IPS-NIHi7 (cell line): ENCODE measurements around the gene HINFP.

Source experiments
- DNase-seq: peaks from one replicate; pipeline ENCODE4 v3.0.0; 2012; ENCODE audit warnings: mixed read lengths; ENCODE audit errors: extremely low spot score

Gene HINFP, protein sequence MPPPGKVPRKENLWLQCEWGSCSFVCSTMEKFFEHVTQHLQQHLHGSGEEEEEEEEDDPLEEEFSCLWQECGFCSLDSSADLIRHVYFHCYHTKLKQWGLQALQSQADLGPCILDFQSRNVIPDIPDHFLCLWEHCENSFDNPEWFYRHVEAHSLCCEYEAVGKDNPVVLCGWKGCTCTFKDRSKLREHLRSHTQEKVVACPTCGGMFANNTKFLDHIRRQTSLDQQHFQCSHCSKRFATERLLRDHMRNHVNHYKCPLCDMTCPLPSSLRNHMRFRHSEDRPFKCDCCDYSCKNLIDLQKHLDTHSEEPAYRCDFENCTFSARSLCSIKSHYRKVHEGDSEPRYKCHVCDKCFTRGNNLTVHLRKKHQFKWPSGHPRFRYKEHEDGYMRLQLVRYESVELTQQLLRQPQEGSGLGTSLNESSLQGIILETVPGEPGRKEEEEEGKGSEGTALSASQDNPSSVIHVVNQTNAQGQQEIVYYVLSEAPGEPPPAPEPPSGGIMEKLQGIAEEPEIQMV

DNA sequence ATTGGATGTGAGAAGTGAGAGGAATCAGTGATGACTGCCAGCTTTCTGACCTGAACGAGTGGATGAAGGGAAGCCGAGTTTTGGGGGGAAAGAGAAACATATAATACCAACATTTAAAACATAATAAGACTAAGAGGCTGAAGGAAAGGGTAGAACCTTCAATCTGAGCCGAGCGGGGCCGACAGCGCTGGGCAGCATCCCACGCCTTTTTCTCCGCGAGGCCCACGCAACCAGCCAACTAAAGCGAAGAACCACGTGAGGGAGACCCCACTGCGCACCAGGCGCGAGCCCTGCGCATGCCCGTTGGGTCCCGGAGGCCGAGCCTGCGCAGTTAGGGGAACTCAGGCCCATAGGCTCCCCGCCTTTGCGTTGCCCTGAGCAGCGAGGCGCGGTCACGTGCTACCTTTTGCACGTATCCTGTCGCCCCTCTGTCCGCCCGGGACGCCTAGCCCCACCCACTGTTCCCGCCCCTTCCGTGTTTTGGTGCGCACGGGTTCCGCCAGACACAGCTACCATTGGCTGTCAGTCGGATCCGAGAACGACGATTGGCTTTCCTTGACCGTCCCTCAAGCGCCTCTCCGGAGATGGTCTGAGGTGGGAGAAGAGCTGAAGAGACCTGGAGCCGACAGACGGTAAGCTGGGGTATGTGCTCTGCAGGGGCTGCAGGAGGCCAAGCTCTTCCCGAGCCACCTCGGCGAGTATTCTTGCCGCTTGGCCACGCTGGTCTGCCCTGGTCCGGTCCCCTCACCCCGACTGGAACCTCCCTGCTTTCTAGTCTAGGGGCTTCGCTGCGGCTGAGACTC, at the start of gene HINFP:
Gene HINFP, plus strand, starts transcription at position 573 of the 803 bp plus-strand sequence. CDS start 5,365 bp downstream, outside the sequence.
- peak; percentile 100 for DNase-seq

DNA sequence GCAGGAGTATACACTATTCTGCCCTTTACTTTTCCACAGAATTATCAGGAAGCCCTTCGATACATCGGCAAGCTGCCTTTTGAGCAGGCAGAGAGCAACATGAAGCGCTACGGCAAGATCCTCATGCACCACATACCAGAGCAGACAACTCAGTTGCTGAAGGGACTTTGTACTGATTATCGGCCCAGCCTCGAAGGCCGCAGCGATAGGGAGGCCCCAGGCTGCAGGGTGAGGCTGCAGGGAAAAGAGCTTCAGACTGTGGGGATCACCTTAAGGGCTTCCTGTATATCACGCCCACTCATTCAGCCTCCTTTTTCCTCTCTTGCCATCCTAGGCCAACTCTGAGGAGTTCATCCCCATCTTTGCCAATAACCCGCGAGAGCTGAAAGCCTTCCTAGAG, 43.5 kb upstream of the HINFP start:
- DNase-seq, result no peak

DNA sequence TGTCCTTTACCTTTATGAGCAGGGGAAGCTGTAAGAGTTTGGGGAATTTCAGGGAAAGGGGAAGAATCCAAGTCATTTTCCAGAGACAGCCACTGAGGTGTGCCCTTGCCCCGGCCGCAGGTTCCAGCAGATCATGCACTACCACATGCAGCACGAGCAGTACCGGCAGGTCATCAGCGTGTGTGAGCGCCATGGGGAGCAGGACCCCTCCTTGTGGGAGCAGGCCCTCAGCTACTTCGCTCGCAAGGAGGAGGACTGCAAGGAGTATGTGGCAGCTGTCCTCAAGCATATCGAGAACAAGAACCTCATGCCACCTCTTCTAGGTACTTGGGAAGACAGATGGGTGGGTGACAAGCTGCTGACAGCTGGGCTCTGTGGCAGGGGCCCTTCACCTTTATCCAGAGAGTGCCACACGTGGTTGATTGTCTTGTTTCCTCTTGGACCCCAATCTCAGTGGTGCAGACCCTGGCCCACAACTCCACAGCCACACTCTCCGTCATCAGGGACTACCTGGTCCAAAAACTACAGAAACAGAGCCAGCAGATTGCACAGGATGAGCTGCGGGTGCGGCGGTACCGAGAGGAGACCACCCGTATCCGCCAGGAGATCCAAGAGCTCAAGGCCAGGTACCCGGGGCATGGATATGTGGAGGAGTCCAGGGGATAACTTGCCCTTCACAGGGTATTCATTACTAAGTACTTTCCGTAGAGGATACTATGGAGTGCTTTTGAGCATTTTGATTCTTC, 42.5 kb upstream of the HINFP start:
- DNase-seq, result no peak

DNA sequence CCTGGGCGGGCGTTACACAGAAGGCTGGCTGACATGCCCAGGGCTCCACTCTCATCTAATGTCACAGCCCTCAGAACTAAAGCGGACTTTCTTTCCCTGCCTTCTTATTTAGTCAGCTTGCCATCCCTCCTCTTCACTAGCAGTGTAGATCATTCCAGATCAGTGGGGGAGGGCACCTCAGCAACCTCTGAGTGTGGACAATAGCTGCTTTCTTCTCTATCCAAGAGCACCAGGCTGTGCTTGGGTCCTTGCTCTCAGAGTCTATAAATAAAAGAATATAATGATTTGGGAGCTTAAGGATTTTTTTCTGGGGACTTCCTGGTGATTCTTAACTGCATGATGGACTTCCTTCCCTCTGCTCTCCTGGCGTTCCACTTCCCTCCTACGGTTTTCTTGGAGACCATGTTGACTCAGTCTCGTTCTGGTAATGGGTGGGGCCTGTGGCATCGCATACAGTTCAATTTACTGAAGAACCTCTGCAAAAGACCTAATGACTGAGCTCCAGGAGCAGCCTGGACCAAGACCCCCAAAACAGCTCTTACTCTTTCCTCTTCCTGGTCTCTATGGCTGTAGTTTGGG, 39.6 kb upstream of the HINFP start:
- DNase-seq, result no peak

DNA sequence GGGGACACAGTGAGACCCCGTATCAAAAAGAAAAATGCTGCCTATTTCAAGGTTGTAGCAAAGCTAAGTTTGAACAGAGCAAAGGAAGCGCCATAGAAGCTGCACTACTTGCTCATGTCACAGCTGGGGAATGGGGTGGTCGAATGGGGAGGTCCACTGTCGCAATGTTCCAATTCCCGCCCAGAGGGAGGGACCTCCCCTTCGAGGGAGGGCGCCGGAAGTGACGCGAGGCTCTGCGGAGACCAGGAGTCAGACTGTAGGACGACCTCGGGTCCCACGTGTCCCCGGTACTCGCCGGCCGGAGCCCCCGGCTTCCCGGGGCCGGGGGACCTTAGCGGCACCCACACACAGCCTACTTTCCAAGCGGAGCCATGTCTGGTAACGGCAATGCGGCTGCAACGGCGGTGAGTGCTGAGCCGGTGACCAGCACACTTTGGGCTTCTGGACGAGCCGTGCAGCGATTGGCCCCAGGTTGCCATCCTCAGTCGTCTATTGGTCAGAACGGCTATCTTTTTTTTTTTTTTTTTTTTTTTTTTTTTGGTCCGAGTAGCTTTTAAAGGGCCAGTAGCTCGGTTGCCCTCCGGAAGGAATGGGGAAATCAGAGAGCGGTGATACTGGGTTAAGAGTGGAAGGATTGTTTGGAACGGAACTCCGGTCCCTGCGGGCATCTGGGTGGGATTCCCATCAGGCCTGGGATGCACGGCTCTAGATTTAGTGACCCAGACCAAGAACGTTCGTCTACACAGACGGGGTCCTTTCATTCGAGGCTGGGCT, 36.5 kb upstream of the HINFP start, which contains the start of gene HMBS:
Gene HMBS, plus strand, starts transcription at position 219 of the 774 bp plus-strand sequence. Its CDS starts 153 bp downstream, at position 372.
- DNase-seq, result peak; percentile 95

DNA sequence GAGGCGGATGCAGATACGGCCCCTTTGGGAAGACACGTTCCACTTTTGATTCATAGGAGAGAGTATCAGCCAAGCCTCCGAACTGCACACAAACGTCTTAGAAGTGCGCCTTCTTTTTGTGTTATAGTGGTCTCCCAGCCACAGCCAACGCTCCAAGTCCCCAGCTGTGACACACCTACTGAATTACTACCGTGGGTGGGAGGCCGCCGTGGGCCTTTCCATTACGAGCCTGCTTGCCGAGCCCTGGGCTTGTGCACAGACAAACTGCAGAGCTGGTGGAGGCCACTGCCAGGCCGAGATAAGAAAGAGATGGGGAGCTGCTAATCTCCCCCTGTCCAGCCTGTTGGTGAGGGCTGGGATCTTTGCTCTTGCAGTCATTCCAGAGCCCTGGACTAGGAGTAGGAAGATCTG, 35.9 kb upstream of the HINFP start:
- no peak for DNase-seq

DNA sequence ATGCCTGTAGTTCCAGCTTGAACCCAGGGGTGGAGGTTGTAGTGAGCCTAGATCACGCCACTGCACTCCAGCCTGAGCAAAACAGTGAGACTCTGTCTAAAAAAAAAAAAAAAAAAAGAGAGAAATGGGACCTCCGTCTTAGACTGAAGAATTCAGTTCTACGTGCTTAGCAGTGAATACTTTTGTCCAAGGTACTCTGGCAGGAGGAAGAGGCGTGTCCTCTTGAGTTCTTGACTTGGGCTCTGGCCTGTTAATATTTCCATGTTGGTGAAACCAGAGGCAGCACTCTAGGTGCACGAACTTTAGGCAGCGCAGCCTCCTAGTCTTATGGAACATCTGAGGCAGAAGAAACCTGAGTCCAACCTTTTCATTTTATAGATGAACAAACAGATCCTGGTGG, 34.3 kb upstream of the HINFP start:
- DNase-seq, result no peak

DNA sequence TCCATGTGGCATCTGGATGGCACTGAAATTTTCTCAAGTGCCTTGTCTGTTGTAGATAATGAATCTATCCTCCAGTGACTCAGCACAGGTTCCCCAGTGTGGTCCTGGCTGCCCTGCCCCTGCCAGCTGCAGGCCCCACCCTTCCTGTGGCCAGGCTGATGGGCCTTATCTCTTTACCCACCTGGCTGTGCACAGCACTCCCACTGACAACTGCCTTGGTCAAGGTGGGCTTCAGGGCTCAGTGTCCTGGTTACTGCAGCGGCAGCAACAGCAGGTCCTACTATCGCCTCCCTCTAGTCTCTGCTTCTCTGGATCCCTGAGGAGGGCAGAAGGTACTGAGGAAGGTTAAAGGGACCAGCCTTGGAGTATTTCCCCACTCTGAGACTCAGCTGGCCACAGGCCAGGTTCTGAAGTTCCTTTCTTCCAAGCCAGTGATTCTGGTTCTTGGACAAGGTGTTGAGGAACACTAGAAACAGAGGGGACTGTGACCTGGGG, 33.6 kb upstream of the HINFP start:
- DNase-seq, result no peak

DNA sequence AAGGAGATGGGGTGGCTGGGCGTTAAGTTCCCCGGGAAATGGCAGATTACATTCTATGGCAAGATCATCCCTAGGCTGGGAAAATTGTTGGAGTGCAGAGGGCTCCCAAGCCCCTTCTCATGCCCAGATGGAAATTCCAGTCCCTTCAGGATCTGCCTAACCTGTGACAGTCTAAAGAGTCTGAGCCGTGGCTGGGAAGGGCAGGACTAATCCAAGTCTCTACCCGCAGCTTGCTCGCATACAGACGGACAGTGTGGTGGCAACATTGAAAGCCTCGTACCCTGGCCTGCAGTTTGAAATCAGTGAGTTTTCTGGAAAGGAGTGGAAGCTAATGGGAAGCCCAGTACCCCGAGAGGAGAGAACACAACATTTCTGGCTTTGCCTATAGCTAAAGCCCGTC, 33.0 kb upstream of the HINFP start:
- DNase-seq, result no peak

DNA sequence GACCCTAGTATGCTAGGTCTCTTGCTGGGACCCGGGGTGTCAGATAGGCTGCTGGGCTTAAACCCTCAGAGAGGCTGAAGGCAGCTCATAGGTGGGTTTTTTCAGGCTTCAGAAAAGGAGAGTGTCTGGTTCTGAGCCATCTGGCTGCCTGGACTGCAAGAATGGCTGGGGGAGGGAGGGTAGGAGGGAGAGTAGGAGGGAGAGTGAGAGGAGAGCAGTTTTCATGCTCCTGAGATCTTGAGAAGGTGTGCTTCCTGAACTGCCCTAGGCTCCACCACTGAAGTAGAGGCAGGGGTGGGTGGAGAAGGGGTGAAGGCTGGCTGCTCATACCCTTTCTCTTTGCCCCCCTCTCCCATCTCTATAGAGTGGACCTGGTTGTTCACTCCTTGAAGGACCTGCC, 32.1 kb upstream of the HINFP start:
- no peak for DNase-seq

DNA sequence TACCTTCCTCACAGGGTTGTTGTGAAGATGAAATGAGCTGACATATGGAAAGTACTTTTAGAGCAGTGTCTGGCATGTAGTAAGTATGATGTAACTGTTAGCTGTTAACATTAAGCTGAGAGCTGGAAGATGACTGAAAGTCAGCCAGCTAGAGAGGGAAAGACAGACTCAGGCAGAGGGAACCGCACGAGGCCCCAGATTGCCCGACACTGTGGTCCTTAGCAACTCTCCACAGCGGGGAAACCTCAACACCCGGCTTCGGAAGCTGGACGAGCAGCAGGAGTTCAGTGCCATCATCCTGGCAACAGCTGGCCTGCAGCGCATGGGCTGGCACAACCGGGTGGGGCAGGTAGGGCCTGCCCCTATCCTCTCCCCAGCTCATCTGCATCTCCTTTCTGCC, 30.2 kb upstream of the HINFP start:
- DNase-seq, result no peak

DNA sequence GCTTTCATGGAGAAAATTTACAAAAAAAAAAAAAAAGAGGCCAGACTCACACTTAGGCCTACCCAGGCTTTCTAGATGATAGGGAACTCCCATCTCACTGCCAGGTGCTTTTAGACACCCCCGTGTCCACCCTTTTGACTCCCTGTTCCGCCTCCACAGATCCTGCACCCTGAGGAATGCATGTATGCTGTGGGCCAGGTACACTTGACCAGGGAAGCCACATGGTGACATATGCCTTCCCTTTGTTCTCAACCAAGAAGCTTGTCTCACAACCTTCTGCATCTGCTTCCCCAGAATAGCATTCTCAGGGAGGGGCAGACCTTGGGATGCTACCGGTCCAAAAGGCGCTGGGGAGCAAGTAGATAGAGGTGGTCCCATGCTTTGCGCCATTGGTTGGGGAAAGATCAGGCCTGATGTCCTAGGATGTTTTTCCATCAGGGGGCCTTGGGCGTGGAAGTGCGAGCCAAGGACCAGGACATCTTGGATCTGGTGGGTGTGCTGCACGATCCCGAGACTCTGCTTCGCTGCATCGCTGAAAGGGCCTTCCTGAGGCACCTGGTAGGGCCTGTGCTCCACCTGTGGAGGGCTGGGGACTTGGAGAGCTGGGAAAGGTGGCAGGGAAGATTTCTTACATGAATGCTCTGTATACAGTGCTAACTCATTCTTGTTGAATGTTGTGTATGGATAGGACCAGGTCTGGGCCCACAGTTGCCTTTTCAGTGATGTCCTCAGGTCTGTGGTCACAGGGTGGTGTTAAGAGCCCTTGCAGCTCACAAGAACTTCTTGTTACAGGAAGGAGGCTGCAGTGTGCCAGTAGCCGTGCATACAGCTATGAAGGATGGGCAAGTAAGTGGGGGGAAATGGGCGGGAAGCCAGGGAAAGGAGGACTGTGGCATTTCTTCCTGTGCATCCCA, 29.2 kb upstream of the HINFP start:
- no peak for DNase-seq

DNA sequence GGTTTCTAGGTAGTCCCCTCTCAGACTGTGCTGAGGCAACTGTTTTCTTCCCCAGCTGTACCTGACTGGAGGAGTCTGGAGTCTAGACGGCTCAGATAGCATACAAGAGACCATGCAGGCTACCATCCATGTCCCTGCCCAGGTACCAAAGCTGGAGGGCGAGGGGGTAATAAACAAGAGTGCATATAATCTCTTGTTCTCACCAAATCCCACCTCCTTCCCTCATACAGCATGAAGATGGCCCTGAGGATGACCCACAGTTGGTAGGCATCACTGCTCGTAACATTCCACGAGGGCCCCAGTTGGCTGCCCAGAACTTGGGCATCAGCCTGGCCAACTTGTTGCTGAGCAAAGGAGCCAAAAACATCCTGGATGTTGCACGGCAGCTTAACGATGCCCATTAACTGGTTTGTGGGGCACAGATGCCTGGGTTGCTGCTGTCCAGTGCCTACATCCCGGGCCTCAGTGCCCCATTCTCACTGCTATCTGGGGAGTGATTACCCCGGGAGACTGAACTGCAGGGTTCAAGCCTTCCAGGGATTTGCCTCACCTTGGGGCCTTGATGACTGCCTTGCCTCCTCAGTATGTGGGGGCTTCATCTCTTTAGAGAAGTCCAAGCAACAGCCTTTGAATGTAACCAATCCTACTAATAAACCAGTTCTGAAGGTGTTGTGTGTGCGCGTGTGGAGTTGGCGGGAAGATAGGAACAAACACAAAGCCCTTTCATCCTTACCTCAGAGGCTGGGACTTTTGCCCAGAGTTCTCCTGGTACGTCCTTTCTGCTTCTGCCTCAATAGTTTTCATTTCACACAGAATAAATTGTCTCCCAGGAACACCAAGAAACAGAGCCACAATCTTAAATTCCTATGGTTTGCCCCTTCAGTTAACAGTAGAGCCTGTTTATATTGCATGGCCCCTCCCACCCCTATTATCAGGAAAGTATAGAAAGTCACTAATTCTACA, 28.2 kb upstream of the HINFP start:
- DNase-seq, result no peak

DNA sequence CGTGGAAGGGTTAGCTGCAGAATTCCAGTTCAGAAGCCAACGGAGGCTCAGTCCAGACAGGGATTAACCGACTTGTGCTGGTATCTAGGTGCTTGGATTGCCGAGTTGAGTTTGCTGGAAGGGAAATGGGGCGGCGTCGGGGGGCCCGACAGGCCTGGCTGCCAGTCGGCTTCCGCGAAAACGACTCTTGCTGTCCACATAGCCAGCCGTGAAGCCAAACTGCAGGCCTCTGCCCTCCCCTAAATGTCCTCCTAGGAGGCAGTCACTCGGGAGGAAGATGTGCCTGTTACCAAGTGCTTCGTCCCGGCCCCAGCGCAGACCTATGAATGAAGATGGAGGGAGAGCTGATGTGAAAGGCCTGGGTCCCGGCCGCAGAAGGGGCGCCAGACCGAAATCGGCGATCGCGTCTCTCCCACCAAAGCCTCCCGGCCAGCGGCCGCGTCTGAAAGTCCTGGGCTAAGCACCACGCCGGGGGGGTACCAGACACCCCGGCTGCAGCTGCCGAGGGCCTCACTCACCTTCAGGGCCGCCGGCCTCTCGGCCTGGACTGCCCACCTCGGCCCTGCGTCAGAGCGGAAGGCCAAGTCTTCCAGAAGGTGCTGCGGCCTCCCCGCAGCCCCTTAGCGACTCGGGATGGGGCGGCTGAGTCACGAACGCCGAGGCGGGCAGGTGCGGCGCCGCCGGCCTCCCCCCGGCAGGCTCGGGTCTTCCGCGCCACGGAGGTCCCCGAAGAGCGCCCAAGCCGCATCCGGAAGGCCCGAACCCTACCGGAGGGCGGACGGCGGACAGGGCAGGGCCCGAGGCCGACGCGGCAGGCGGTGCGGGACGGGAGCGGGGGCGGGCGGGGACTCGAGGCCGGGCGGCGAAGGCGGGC, 27.2 kb upstream of the HINFP start:
- DNase-seq, result no peak

DNA sequence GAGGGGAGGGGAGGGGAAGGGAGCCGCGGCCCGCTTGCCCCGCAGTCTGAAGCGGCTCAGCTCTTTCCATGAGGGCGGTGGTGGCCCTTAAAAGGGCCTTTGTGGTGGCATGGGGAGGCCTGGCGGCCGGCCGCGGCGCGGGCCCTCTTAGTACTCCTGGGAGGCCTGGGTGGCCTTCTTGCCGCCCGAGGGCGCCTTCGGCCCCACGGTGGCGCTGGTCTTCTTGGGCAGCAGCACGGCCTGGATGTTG, 26.6 kb upstream of the HINFP start:
- peak; percentile 33 for DNase-seq

DNA sequence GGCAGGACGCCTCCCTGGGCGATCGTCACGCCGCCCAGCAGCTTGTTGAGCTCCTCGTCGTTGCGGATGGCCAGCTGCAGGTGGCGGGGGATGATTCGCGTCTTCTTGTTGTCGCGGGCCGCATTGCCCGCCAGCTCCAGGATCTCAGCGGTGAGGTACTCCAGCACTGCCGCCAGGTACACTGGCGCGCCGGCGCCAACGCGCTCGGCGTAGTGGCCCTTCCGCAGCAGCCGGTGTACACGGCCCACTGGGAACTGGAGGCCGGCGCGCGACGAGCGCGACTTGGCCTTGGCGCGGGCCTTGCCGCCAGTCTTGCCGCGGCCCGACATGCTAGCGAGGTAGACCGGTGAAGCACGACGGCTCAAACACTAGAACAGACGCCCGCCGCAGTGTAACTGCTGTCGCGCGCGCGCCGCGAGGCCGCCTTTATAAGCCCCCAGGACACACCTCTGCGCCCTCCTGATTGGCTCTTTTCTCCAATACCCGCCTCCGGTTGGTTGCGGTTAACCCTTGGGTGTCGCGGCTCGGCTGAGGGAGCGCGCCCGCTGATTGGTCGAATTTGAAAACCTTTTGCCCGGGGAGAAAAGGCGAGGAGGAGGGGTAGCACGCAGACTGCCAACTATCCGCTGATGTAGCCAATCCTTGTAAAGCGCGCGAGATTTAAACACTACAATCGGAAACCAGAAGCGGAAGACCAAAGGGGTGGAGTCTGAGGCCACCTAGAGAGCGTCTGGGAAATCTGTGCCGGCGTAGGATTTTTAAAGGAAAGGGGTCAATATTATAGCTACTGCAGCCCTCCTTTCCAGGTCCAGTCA, 26.1 kb upstream of the HINFP start:
- DNase-seq, result peak; percentile 99

DNA sequence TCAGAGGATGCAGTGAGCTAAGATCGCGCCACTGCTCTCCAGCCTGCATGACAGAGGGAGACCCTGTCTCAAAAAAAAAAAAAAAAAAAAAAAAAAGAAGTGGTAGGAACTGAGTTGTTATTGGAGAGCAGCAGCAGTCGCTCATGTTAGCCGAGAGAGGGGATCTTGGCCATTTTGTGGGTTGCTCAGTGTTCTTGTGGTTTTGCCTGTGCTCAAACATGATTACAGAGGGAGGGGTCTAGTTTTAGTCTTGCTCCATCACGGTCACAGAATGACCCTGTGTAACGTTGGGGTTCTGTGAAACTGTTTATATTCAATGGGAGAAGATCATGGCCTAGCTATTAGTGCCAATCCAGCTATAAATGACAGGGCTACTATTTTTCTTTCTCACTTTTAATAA, 21.7 kb upstream of the HINFP start:
- no peak for DNase-seq
